H9 (cell line): ENCODE data around the gene IPO9. TPM values are rescaled to one million over a fixed set of nuclear protein-coding genes. Genes with fewer than 3 reads are reported as not detected.
"Not testable (repeated sequence)": the region's sequence is repeated elsewhere in the genome, so short reads cannot be mapped to it uniquely, and the experiment has no call there.

Experiments used
- DNase-seq: peaks from one replicate; pipeline ENCODE4 v3.0.0-alpha.2; 2017
- H2AFZ ChIP-seq: one replicate; pipeline ENCODE4 v1.6.1; 2013; ENCODE audit warnings: mild to moderate bottlenecking, low read length, control low read depth, moderate library complexity
- H2AK5ac ChIP-seq: 2 replicates; pipeline ENCODE4 v1.6.1; 2013; ENCODE audit warnings: low read length, control low read depth, mixed read lengths; ENCODE audit not compliant: insufficient read length
- H2BK120ac ChIP-seq: one replicate; pipeline ENCODE4 v1.6.1; 2013; ENCODE audit warnings: low read depth, mild to moderate bottlenecking, low read length, control low read depth, inconsistent platforms; ENCODE audit not compliant: poor library complexity, severe bottlenecking
- H2BK12ac ChIP-seq: 2 replicates; pipeline ENCODE4 v1.6.1; 2013; ENCODE audit warnings: low read length, control low read depth, mixed read lengths, low read depth; ENCODE audit not compliant: insufficient read length
- H2BK15ac ChIP-seq: 2 replicates; pipeline ENCODE4 v1.6.1; 2013; ENCODE audit warnings: low read depth, low read length, control low read depth
- H2BK20ac ChIP-seq: one replicate; pipeline ENCODE4 v1.6.1; 2013; ENCODE audit warnings: low read depth, mild to moderate bottlenecking, low read length, control low read depth, inconsistent platforms; ENCODE audit not compliant: poor library complexity, severe bottlenecking
- H2BK5ac ChIP-seq: 2 replicates; pipeline ENCODE4 v1.6.1; 2013; ENCODE audit warnings: low read length, control low read depth, mixed read lengths; ENCODE audit not compliant: insufficient read length
- H3K14ac ChIP-seq: 2 replicates; pipeline ENCODE4 v1.6.1; 2013; ENCODE audit warnings: low read length, control low read depth; ENCODE audit not compliant: insufficient read depth
- H3K18ac ChIP-seq: 2 replicates; pipeline ENCODE4 v1.6.1; 2013; ENCODE audit warnings: low read depth, mild to moderate bottlenecking, mixed read lengths, low read length, control low read depth; ENCODE audit not compliant: insufficient read length
- H3K23ac ChIP-seq: 2 replicates; pipeline ENCODE4 v1.6.1; 2013; ENCODE audit warnings: low read length, control low read depth, mixed read lengths, low read depth; ENCODE audit not compliant: insufficient read length
- H3K23me2 ChIP-seq: 2 replicates; pipeline ENCODE4 v1.6.1; 2013; ENCODE audit warnings: low read depth, mild to moderate bottlenecking, mixed read lengths, low read length, control low read depth; ENCODE audit not compliant: insufficient read length, poor library complexity, severe bottlenecking
- H3K27ac ChIP-seq: 2 replicates; pipeline ENCODE4 v1.5.1; 2013; ENCODE audit warnings: low read length, control low read depth, mixed read lengths, low read depth; ENCODE audit not compliant: insufficient read length
- H3K27me3 ChIP-seq: 2 replicates; pipeline ENCODE4 v1.6.1; 2013; ENCODE audit warnings: low read length, control low read depth, inconsistent platforms; ENCODE audit not compliant: insufficient read depth
- H3K4ac ChIP-seq: 2 replicates; pipeline ENCODE4 v1.6.1; 2013; ENCODE audit warnings: low read depth, mild to moderate bottlenecking, control low read depth, inconsistent platforms, low read length, moderate library complexity
- H3K4me1 ChIP-seq: 2 replicates; pipeline ENCODE4 v1.6.1; 2013; ENCODE audit warnings: low read length, control low read depth, inconsistent platforms; ENCODE audit not compliant: insufficient read depth
- H3K4me2 ChIP-seq: 2 replicates; pipeline ENCODE4 v1.6.1; 2013; ENCODE audit warnings: low read length, control low read depth, mixed read lengths; ENCODE audit not compliant: insufficient read length, insufficient read depth
- H3K56ac ChIP-seq: 2 replicates; pipeline ENCODE4 v1.6.1; 2013; ENCODE audit warnings: low read depth, mild to moderate bottlenecking, mixed read lengths, low read length, control low read depth; ENCODE audit not compliant: insufficient read length
- H3K79me1 ChIP-seq: 2 replicates; pipeline ENCODE4 v1.6.1; 2013; ENCODE audit warnings: low read depth, mild to moderate bottlenecking, moderate library complexity, low read length, control low read depth, inconsistent platforms; ENCODE audit not compliant: insufficient read depth, poor library complexity, severe bottlenecking
- H3K79me2 ChIP-seq: 2 replicates; pipeline ENCODE4 v1.6.1; 2013; ENCODE audit warnings: low read length, control low read depth, inconsistent platforms; ENCODE audit not compliant: insufficient read depth
- H3K9ac ChIP-seq: 2 replicates; pipeline ENCODE4 v1.6.1; 2013; ENCODE audit warnings: low read length, control low read depth, mixed read lengths; ENCODE audit not compliant: insufficient read length; ENCODE audit errors: extremely low read depth
- H3K9me3 ChIP-seq: one replicate; pipeline ENCODE4 v1.6.1; 2013; ENCODE audit warnings: low read depth, low read length, inconsistent platforms; ENCODE audit not compliant: control insufficient read depth
- H3T11ph ChIP-seq: one replicate; pipeline ENCODE4 v1.6.1; 2013; ENCODE audit warnings: mild to moderate bottlenecking, low read length, control low read depth, inconsistent platforms
- H4K20me1 ChIP-seq: one replicate; pipeline ENCODE4 v1.6.1; 2013; ENCODE audit not compliant: control insufficient read depth, insufficient read length, insufficient read depth
- H4K5ac ChIP-seq: 2 replicates; pipeline ENCODE4 v1.6.1; 2013; ENCODE audit warnings: low read depth, mild to moderate bottlenecking, mixed read lengths, low read length, control low read depth; ENCODE audit not compliant: insufficient read length
- H4K8ac ChIP-seq: replicated peaks from 2 replicates; pipeline ENCODE4 v1.6.1; 2013; ENCODE audit warnings: low read length, control low read depth, mixed read lengths, low read depth; ENCODE audit not compliant: insufficient read length
- H4K91ac ChIP-seq: 2 replicates; pipeline ENCODE4 v1.6.1; 2013; ENCODE audit warnings: low read depth, mild to moderate bottlenecking, moderate library complexity, mixed read lengths, low read length, control low read depth; ENCODE audit not compliant: insufficient read length
- H3K27ac Mint-ChIP-seq, 3 experiments: 2 replicates in 2 of 3; 3 replicates in 1 of 3; pipeline ENCODE4 v1.8.0; 2020 to 2021; ENCODE audit warnings: mixed read lengths in 3 of 3, mild to moderate bottlenecking in 1 of 3, moderate library complexity in 1 of 3
- H3K27me3 Mint-ChIP-seq: 2 replicates; pipeline ENCODE4 v1.8.0; 2021; ENCODE audit warnings: low read depth, mild to moderate bottlenecking, moderate library complexity, mixed read lengths
- H3K36me3 Mint-ChIP-seq, 3 experiments: 2 replicates in 2 of 3; 3 replicates in 1 of 3; pipeline ENCODE4 v1.8.0; 2020 to 2021; ENCODE audit warnings: low read depth in 3 of 3, mixed read lengths in 3 of 3; ENCODE audit not compliant: insufficient read depth in 1 of 3
- H3K4me1 Mint-ChIP-seq, 2 experiments: 2 replicates each; pipeline ENCODE4 v1.8.0; 2020; ENCODE audit warnings: mixed read lengths in 2 of 2
- H3K4me3 Mint-ChIP-seq, 2 experiments: 2 replicates in 1 of 2; 3 replicates in 1 of 2; pipeline ENCODE4 v1.8.0; 2020 to 2021; ENCODE audit warnings: mild to moderate bottlenecking in 2 of 2, mixed read lengths in 2 of 2, moderate library complexity in 1 of 2
- H3K9me3 Mint-ChIP-seq, 2 experiments: 2 replicates in 1 of 2; 3 replicates in 1 of 2; pipeline ENCODE4 v1.8.0; 2020; ENCODE audit warnings: mild to moderate bottlenecking in 2 of 2, mixed read lengths in 2 of 2, moderate library complexity in 1 of 2
- WGBS: extraction: QIAGEN DNeasy Blood & Tissue Kit; methylation state at CpG from one replicate; pipeline ENCODE4 v1.1.7; 2013; ENCODE audit warnings: missing lambda C conversion rate, low lambda C conversion rate, mixed read lengths; ENCODE audit not compliant: insufficient read length; ENCODE audit errors: extremely low coverage; 5-methylcytosine and 5-hydroxymethylcytosine counted together
- total RNA-seq: library from RNA; stranded (reverse); gene quantifications from 2 replicates; pipeline ENCODE4 v1.2.1, GENCODE V29; 2021
- TF ChIP-seq, protein P1 (sequence below): fragments of 200-600 bp; sonication (generic); conservative IDR thresholded peaks from 3 replicates; pipeline ENCODE4 v1.8.0; 2021; ENCODE audit warnings: antibody characterized with exemption, mild to moderate bottlenecking

Gene IPO9
- total RNA-seq, 1 experiment from 2014 or later: 104 TPM

DNA sequence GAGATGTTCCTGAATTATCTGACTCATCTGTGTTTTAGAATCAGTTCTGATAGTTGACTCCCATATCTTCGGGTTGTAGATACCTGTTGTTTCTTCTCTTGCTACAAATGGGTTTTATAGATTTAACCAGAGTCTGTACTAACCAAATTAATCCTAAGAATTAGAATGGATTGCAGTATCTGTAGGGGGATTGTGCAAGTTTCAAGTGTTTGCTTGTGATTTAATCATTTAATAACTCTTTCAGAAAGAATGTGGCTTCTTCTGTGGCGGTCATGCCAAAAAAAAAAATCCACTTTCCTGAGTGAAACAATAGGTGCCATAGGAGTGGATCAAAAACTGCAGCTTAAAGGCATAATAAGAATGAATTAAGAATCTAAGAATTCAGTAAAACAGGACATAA is 9.4 kb downstream of the IPO9 start:
- no peak overlapping the region for H3K4ac ChIP-seq
- no peak overlapping the region for H4K91ac ChIP-seq
- no peaks in the 10 kb centered on the region for H4K20me1 ChIP-seq
- H3K18ac ChIP-seq: no peak overlapping the region
- H2AK5ac ChIP-seq: no peak overlapping the region
- H3T11ph ChIP-seq: no peak overlapping the region
- peaks cover 6% of the 10 kb centered on the region; the same call in 1 of the 2 replicates for H3K4me1 ChIP-seq
- TF ChIP-seq, protein P1, sequence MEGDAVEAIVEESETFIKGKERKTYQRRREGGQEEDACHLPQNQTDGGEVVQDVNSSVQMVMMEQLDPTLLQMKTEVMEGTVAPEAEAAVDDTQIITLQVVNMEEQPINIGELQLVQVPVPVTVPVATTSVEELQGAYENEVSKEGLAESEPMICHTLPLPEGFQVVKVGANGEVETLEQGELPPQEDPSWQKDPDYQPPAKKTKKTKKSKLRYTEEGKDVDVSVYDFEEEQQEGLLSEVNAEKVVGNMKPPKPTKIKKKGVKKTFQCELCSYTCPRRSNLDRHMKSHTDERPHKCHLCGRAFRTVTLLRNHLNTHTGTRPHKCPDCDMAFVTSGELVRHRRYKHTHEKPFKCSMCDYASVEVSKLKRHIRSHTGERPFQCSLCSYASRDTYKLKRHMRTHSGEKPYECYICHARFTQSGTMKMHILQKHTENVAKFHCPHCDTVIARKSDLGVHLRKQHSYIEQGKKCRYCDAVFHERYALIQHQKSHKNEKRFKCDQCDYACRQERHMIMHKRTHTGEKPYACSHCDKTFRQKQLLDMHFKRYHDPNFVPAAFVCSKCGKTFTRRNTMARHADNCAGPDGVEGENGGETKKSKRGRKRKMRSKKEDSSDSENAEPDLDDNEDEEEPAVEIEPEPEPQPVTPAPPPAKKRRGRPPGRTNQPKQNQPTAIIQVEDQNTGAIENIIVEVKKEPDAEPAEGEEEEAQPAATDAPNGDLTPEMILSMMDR: no peak
- no peak overlapping the region for H2BK120ac ChIP-seq
- H3K4me2 ChIP-seq: no peak overlapping the region
- H3K79me1 ChIP-seq: peaks cover 3% of the 10 kb centered on the region
- no peak overlapping the region for H2BK20ac ChIP-seq
- peaks cover 47% of the 10 kb centered on the region for H3K79me2 ChIP-seq
- Mint-ChIP-seq H3K27me3 (no peaks in the 10 kb centered on the region), H3K4me3 (no peak overlapping the region), H3K36me3 (peaks cover 12 to 43% (median 32%) of the 10 kb centered on the region in 3 experiments; a peak in 6 of 7 replicates), H3K9me3 (no peaks in the 10 kb centered on the region), H3K4me1 (peaks cover 27 to 28% of the 10 kb centered on the region in 2 experiments), H3K27ac (peak overlapping the region in 1 of 3 experiments; percentile 48; a peak in 2 of 7 replicates)
- H3K23ac ChIP-seq: no peak overlapping the region
- no peak overlapping the region for H3K9ac ChIP-seq
- H2BK15ac ChIP-seq: no peak overlapping the region
- WGBS: no CpG with 5 or more reads among the region's 2 CpGs
- H3K9me3 ChIP-seq: no peaks in the 10 kb centered on the region
- H2BK5ac ChIP-seq: no peak overlapping the region
- H3K27ac ChIP-seq: no peak overlapping the region
- no peaks in the 10 kb centered on the region for H3K23me2 ChIP-seq
- H2AFZ ChIP-seq: no peak overlapping the region
- no peak overlapping the region for H4K5ac ChIP-seq
- no peak overlapping the region for H4K8ac ChIP-seq
- H2BK12ac ChIP-seq: no peak overlapping the region
- no peak overlapping the region for H3K14ac ChIP-seq
- H3K56ac ChIP-seq: no peak overlapping the region
- no peak for DNase-seq
- H3K27me3 ChIP-seq: no peaks in the 10 kb centered on the region

DNA sequence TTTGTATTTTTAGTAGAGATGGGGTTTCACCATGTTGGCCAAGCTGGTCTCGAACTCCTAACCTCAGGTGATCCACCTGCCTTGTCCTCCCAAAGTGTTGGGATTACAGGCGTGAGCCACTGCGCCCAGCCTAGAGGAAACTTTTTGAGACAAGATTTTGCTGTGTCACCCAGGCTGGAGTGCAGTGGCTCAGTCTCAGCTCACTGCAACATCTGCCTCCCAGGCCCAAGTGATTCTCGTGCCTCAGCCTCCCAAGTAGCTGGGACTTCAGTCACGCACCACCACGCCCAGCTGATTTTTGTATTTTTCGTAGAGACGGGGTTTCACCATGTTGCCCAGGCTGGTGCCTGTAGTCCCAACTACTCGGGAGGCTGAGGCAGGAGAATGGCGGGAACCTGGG is 10.1 kb downstream of the IPO9 start:
- not testable (repeated sequence) for H3K27ac Mint-ChIP-seq, H3K27me3 Mint-ChIP-seq, H3K4ac ChIP-seq, H4K20me1 ChIP-seq, H3K9me3 Mint-ChIP-seq, H3K56ac ChIP-seq, H2BK15ac ChIP-seq, H3K4me3 Mint-ChIP-seq, H4K5ac ChIP-seq, H3K18ac ChIP-seq, H3K4me1 ChIP-seq, H3K27me3 ChIP-seq, H3K9me3 ChIP-seq, H4K91ac ChIP-seq, H3K9ac ChIP-seq, H3K4me2 ChIP-seq, H3K23ac ChIP-seq, H2BK120ac ChIP-seq, H3T11ph ChIP-seq, H4K8ac ChIP-seq, H3K79me1 ChIP-seq, H2BK12ac ChIP-seq, H2BK5ac ChIP-seq, H3K27ac ChIP-seq, DNase-seq, H2AK5ac ChIP-seq, H3K23me2 ChIP-seq, H2BK20ac ChIP-seq, H2AFZ ChIP-seq, H3K14ac ChIP-seq
- WGBS: no CpG with 5 or more reads among the region's 10 CpGs
- peaks cover 42% of the 10 kb centered on the region for H3K79me2 ChIP-seq
- Mint-ChIP-seq H3K36me3 (peaks cover 12 to 43% (median 32%) of the 10 kb centered on the region in 3 experiments; a peak in 6 of 7 replicates), H3K4me1 (peaks cover 27 to 28% of the 10 kb centered on the region in 2 experiments)
